Astrocyte (in vitro differentiated cells and primary cell): ENCODE data around the gene DNAAF8. TPM values are rescaled to one million over a fixed set of nuclear protein-coding genes. Genes with fewer than 3 reads are reported as not detected.

Experiments
- DNase-seq: peaks from one replicate; pipeline ENCODE4 v3.0.0-alpha.2; 2010; ENCODE audit warnings: low read depth
- FAIRE-seq: peaks from 2 replicates; lab custom pipeline; 2011; peaks lifted over from hg19 to GRCh38; lab: Jason Lieb, UNC
- H2AFZ ChIP-seq: 2 replicates; pipeline ENCODE4 v1.6.0; 2012; ENCODE audit warnings: low read depth, low read length, inconsistent platforms
- H3K27ac ChIP-seq: 2 replicates; pipeline ENCODE4 v1.5.1; 2011; ENCODE audit warnings: low read depth, low read length, inconsistent platforms
- H3K27me3 ChIP-seq: 2 replicates; pipeline ENCODE4 v1.6.0; 2011; ENCODE audit warnings: low read length, inconsistent platforms; ENCODE audit not compliant: insufficient read depth
- H3K36me3 ChIP-seq: 2 replicates; pipeline ENCODE4 v1.5.1; 2011; ENCODE audit warnings: low read length, inconsistent platforms; ENCODE audit not compliant: insufficient read depth
- H3K4me1 ChIP-seq: 2 replicates; pipeline ENCODE4 v1.5.1; 2011; ENCODE audit warnings: low read length, inconsistent platforms; ENCODE audit not compliant: insufficient read depth
- H3K4me2 ChIP-seq: 2 replicates; pipeline ENCODE4 v1.6.0; 2012; ENCODE audit warnings: low read length, inconsistent platforms
- H3K4me3 ChIP-seq: 2 replicates; pipeline ENCODE4 v1.5.1; 2011; ENCODE audit warnings: low read depth, mild to moderate bottlenecking, low read length, inconsistent platforms; ENCODE audit not compliant: insufficient read depth
- H3K79me2 ChIP-seq: 2 replicates; pipeline ENCODE4 v1.6.0; 2012; ENCODE audit warnings: mild to moderate bottlenecking, low read length, inconsistent platforms; ENCODE audit not compliant: insufficient read depth
- H3K9ac ChIP-seq: 2 replicates; pipeline ENCODE4 v1.6.0; 2012; ENCODE audit warnings: mild to moderate bottlenecking, low read length, inconsistent platforms
- H3K9me3 ChIP-seq: 2 replicates; pipeline ENCODE4 v1.5.1; 2012; ENCODE audit warnings: low read depth, mild to moderate bottlenecking, low read length, inconsistent platforms; ENCODE audit not compliant: insufficient read depth
- H4K20me1 ChIP-seq: 2 replicates; pipeline ENCODE4 v1.6.0; 2012; ENCODE audit warnings: low read length, inconsistent platforms; ENCODE audit not compliant: insufficient read depth
- H3K27ac Mint-ChIP-seq: one replicate; pipeline ENCODE4 v1.8.0; 2021; ENCODE audit warnings: mild to moderate bottlenecking, mixed read lengths; ENCODE audit not compliant: unreplicated experiment
- H3K27me3 Mint-ChIP-seq: one replicate; pipeline ENCODE4 v1.8.0; 2021; ENCODE audit warnings: low read depth, mixed read lengths; ENCODE audit not compliant: unreplicated experiment
- H3K36me3 Mint-ChIP-seq: one replicate; pipeline ENCODE4 v1.8.0; 2021; ENCODE audit warnings: low read depth, mixed read lengths; ENCODE audit not compliant: unreplicated experiment
- H3K4me1 Mint-ChIP-seq: one replicate; pipeline ENCODE4 v1.8.0; 2021; ENCODE audit warnings: low read depth, mixed read lengths; ENCODE audit not compliant: unreplicated experiment
- H3K4me3 Mint-ChIP-seq: one replicate; pipeline ENCODE4 v1.8.0; 2021; ENCODE audit warnings: mild to moderate bottlenecking, moderate library complexity, mixed read lengths; ENCODE audit not compliant: unreplicated experiment
- H3K9me3 Mint-ChIP-seq: one replicate; pipeline ENCODE4 v1.8.0; 2021; ENCODE audit warnings: mild to moderate bottlenecking, mixed read lengths; ENCODE audit not compliant: unreplicated experiment
- EZH2 ChIP-seq: IDR thresholded peaks from 2 replicates; pipeline ENCODE4 v1.6.1; 2012; ENCODE audit warnings: mild to moderate bottlenecking, low read length, inconsistent platforms; ENCODE audit not compliant: insufficient read depth
- total RNA-seq: library from RNA; stranded (reverse); gene quantifications from 2 replicates; pipeline ENCODE4 v1.2.1, GENCODE V29; 2021
- TF ChIP-seq, protein P1 (sequence below): IDR thresholded peaks from 2 replicates; pipeline ENCODE4 v1.5.1; 2011; ENCODE audit warnings: low read depth, mild to moderate bottlenecking, inconsistent platforms, low read length, moderate library complexity; ENCODE audit not compliant: insufficient read depth

Gene DNAAF8
- total RNA-seq, 1 donor from 2014 or later = 2.7 TPM

GRCh38 chr16:4748682-4749411, 14.5 kb downstream of the DNAAF8 start:
- TF ChIP-seq, protein P1, sequence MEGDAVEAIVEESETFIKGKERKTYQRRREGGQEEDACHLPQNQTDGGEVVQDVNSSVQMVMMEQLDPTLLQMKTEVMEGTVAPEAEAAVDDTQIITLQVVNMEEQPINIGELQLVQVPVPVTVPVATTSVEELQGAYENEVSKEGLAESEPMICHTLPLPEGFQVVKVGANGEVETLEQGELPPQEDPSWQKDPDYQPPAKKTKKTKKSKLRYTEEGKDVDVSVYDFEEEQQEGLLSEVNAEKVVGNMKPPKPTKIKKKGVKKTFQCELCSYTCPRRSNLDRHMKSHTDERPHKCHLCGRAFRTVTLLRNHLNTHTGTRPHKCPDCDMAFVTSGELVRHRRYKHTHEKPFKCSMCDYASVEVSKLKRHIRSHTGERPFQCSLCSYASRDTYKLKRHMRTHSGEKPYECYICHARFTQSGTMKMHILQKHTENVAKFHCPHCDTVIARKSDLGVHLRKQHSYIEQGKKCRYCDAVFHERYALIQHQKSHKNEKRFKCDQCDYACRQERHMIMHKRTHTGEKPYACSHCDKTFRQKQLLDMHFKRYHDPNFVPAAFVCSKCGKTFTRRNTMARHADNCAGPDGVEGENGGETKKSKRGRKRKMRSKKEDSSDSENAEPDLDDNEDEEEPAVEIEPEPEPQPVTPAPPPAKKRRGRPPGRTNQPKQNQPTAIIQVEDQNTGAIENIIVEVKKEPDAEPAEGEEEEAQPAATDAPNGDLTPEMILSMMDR = no peak
- no peak for TF ChIP-seq EZH2
- FAIRE-seq = no peak
- Histone ChIP-seq H3K79me2 (no peaks in the 10 kb centered on the region), H3K4me2 (no peak overlapping the region), H3K27ac (no peak overlapping the region), H3K4me3 (no peak overlapping the region), H3K9ac (no peak overlapping the region), H3K4me1 (no peaks in the 10 kb centered on the region), H4K20me1 (peaks cover 5% of the 10 kb centered on the region), H3K36me3 (peaks cover 9% of the 10 kb centered on the region), H3K27me3 (no peaks in the 10 kb centered on the region), H2AFZ (no peak overlapping the region), H3K9me3 (no peaks in the 10 kb centered on the region)
- DNase-seq = no peak
- Mint-ChIP-seq H3K4me3 (no peak overlapping the region), H3K27ac (no peak overlapping the region), H3K36me3 (peaks cover 5% of the 10 kb centered on the region), H3K27me3 (no peaks in the 10 kb centered on the region), H3K9me3 (no peaks in the 10 kb centered on the region), H3K4me1 (no peaks in the 10 kb centered on the region)

DNA sequence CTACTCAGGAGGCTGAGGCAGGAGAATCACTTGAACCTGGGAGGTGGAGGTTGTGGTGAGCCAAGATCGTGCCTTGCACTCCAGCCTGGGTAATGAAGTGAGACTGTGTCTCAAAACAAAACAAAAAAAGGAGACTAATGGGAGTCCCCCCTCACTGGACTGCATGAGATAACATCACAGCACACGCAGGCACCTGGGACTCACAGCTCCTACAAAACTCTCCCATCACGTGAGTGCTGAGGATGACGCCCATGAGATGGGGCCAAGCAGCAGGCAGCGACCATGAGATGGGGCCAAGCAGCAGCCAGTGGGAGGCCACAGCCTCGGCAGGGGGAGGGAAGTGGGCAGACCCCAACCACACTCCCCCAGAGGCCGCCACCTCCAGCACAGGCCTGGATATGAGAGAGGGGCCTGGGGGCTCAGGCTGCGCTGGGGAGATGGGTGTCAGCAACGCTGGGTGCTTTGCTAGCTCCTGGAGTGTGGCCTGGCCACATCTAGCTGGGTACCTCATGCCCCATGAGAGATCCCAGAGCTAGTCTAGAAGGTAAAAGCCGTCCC, 15.4 kb downstream of the DNAAF8 start:
- H3K27me3 Mint-ChIP-seq = no peaks in the 10 kb centered on the region
- H3K9me3 Mint-ChIP-seq = no peaks in the 10 kb centered on the region
- H3K4me1 Mint-ChIP-seq = no peaks in the 10 kb centered on the region
- Histone ChIP-seq H3K4me3 (no peak overlapping the region), H4K20me1 (peaks cover 7% of the 10 kb centered on the region), H3K4me2 (no peak overlapping the region), H3K27ac (no peak overlapping the region), H3K27me3 (no peaks in the 10 kb centered on the region), H3K79me2 (no peaks in the 10 kb centered on the region), H3K9me3 (no peaks in the 10 kb centered on the region), H3K4me1 (no peaks in the 10 kb centered on the region), H3K9ac (no peak overlapping the region), H2AFZ (no peak overlapping the region), H3K36me3 (peaks cover 9% of the 10 kb centered on the region)
- H3K36me3 Mint-ChIP-seq = peaks cover 5% of the 10 kb centered on the region
- no peak for DNase-seq
- TF ChIP-seq EZH2 = no peak
- TF ChIP-seq, protein P1 = no peak
- H3K4me3 Mint-ChIP-seq = no peak overlapping the region
- no peak overlapping the region for H3K27ac Mint-ChIP-seq
- no peak for FAIRE-seq

- Mint-ChIP-seq H3K9me3 (peaks cover 2% of the 10 kb centered on the region), H3K36me3 (peaks cover 10% of the 10 kb centered on the region), H3K27ac (no peak overlapping the region), H3K27me3 (no peaks in the 10 kb centered on the region), H3K4me3 (no peak overlapping the region), H3K4me1 (no peaks in the 10 kb centered on the region)
- no peak overlapping the region for H2AFZ ChIP-seq
- no peaks in the 10 kb centered on the region for H3K27me3 ChIP-seq
- no peak overlapping the region for H3K4me2 ChIP-seq
- no peak overlapping the region for H3K27ac ChIP-seq
- H3K36me3 ChIP-seq = peaks cover 14% of the 10 kb centered on the region
- DNase-seq = no peak
- H4K20me1 ChIP-seq = peaks cover 11% of the 10 kb centered on the region
- no peak for FAIRE-seq
- H3K79me2 ChIP-seq = peaks cover 4% of the 10 kb centered on the region
- H3K9ac ChIP-seq = no peak overlapping the region
- H3K4me1 ChIP-seq = no peaks in the 10 kb centered on the region
- TF ChIP-seq, protein P1 = no peak
- TF ChIP-seq EZH2 = no peak
- H3K4me3 ChIP-seq = no peak overlapping the region
- no peaks in the 10 kb centered on the region for H3K9me3 ChIP-seq
These were observed 16.6 kb downstream of the DNAAF8 start for GRCh38 chr16:4750896-4751295.
